ENCODE measurements around the gene AVP.

The AVP gene

DNA sequence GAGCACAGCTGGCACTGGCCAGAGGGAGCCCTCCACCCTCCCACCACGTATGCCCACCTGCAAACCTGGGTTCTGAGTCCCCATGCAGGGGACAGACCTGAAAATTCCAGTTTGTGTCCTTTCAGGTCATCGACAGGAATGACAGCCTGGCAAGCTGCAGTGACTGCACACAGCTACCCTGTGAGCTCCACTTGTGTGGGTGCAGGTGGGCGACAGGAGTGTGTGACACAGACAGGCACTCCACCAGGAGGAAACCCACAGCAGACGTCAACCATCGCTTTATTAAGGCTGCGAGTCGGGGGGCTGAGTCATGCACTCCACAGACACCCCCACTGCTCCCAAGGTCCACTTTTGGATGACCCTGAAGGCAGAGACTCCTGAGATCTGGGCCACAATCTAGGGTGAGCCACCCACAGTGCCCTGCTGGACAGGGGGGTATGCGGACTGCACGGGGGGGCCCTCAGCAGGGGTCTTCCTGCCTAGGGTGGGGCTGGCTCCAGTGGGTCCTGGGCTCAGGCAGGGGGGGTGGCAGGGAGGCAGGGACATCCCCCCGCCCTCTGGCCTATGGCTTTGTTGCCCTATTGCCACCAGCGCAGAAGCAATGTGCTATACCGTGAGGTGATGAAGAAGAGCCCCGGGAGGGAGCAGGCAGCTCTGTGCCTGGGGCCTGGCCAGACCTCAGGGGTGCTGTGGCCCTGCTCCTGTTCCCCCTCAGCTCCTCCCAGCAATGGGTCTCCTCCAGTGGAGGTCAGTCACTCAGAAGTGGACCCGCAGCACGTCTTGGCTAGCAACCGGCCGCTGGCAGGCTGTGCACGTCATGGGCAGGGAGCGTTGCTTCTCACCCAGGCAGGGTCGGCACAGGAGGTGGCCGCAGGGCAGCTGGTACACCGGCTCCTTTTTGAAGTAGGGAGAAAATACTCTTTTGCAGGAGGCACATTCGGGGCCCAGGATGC lies 25.1 kb upstream of the AVP start:
- no peak for DNase-seq

DNA sequence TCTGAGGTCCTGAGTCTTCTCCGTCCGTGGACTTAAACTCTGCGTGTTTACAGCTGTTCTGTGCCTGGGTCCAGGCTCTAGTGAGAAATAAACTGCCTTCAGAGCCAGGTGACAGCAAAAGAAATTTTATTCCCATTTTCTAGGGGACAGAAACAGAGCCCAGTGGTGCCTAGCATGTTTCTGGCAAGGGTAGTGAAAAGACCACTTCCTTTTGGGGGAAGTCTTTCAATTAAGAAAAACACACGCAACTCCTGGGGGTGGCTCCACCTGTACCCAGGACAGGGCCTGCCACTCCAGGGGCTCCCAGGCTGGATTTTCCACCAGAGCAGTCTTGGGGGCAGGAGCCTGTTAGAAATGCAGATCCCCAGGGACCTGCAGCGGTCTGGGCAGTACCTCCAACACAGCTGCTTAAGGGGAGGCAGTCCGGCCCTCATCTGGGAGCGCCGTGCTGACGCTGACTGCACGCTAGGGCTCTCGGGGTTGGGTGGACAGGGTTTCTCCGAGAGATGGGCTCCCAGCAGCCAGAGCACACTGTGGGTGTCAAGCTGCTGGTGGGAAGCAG lies 23.0 kb upstream of the AVP start:
- DNase-seq: no peak

DNA sequence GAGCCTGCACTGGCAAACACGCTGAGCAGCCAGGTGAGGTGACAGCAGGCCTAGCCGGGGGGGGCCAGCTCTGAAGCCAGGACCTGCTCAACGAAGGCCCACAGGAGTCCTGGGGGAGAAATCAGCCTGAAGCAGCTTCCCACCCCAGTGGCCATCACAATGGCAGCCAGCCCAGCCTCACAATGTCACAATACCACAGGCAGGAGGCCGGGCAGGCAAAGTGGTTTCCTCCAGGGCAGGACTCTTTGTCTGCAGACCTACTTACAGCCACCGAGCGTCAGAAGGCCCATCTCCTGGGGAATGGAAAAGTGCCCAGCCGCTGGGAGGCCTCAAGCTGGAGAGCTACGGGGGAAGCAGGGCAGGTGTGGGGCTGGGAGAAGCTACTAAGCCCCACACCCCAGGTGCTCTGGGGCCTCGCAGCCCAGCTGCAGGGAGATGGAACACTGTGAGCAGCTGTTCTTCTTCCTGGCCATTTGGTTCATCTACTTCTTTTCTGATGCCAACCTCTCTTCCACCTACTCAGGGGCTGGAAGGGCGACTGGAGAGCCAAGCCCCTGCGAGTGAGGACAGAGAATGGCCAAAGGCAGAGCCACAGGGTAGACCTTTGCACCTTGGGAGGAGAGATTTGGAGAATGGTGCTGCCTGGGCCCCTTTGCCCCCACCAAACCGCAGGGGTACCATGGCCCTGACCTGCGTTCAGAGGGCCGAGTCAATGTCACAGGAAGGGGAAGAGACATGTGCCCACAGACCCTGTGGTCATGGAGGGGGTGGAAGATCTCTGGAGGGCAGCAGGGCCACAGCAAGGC lies 22.3 kb upstream of the AVP start:
- DNase-seq: no peak

DNA sequence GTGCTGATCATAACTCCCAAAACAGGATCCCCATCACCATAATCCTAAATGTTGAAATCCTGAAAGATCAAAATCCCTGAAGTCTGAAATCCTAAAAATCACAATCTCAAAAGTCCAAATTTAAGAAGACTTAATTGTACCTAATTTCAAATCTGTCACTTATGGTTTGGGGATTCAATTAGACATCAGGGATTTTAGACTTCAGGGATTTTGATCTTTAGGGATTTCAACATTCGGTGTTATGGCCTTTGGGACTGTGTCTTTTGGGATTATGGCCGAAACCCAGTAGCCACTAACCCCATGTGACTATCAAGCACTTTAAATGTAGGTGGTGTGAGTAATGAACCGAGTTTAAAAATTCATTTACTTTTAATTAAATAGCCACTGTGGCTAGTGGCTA lies 21.7 kb upstream of the AVP start:
- no peak for DNase-seq

DNA sequence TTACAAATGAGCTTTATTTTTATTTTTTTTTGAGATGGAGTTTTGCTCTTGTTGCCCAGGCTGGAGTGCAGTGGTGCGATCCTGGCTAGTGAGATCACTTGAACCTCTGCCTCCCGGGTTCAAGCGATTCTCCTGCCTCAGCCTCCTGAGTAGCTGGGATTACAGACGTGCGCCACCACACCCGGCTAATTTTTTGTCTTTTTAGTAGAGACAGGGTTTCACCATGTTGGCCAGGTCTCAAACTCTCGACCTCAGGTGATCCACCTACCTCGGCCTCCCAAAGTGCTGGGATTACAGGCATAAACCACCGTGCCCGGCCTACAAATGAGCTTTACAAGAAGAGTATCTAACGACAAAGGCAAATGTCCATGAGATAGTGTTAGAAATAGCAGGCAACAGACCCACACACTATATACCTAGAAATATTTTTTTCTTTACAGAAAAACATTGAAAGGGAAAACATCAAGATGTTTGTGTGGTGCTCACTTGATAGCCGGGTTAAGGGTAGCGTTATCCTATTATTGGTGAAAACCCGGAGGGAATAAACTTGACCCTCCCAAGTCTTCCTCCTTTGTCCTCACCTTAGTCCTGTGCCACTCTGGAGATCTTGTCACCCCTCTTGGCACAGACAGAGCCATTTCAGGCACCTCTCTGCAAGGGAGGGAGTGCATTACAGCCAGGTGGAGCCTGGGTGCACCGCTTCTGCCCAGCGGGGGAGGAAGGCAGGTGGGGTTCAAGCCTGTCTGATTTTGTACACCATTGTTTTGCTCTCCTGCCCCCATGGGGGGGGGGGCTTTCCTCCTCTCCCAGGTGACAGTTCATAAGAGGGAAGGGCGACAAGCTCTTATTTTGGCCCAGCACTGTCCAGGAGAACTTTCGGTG lies 21.0 kb upstream of the AVP start:
- DNase-seq: no peak

DNA sequence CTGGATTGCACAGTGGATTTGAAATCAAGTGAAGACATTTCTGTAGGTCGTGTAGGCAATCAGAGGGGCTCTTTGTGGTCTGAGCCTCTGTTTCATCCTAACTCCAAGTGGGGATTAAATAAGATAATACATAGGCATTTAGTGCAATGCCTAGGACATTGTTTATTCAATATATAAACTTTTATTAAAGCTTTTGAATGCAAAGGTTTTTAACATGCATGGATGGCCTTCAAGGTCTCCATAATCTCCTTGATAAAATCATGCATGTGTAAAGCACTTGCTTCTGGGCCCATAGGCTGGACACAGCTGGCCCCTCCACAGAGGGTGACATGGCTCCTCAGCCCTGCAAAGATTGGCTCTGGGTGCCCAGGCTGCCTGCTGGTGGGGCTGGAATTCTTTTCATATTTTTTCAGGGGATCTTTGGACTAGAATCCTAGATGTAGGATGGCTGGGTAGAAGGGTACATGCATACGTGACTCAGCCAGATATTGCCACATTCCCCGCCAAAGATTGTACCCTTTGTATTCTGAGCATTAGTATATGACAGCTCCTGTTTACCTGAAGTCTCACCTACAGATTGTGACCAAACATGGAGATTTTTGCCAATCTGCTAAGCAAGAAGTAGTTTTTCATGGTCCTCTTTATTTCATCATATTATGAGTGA lies 19.0 kb upstream of the AVP start:
- no peak for DNase-seq

- no peak for DNase-seq
Observed at GRCh38 chr20:3102575-3103368, 18.2 kb upstream of the AVP start.

DNA sequence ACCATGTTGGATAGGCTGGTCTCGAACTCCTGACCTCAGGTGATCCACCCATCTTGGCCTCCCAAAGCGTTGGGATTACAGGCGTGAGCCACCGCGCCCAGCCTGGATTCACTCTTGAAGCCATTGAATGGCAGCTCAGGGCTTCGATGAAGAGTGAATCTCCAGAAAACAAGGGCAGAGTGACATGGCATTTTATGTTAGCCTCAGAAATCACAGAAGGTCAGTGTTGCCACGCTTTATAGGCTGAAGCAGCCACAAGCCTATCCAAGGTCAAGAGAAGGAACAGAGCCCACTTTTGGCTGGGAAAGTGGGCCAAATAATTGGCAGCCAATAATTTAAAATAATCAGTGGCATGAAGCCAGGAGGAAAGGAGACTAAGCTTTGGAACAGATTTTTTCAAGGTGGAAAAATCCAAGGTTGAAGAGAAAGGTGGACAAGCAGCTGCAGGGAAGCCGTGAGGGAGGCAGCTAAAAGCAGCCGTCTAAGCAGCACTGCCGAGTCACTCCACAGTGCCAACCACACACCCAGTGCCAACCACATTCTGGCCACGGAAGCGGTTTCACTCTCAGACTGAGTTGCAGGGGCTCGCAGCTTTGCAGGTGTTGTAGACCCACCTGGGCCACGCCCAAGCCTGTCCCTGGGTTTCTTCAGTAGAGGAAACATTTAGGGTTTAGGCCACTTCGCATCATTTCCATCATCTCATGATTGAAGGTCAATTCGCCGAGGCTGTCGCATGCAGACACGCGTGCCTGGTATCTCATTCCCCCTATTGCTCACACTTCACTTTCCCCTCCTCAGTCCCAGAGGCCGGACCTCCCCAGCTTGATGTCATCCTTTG lies 17.4 kb upstream of the AVP start:
- DNase-seq: peak; percentile 21

DNA sequence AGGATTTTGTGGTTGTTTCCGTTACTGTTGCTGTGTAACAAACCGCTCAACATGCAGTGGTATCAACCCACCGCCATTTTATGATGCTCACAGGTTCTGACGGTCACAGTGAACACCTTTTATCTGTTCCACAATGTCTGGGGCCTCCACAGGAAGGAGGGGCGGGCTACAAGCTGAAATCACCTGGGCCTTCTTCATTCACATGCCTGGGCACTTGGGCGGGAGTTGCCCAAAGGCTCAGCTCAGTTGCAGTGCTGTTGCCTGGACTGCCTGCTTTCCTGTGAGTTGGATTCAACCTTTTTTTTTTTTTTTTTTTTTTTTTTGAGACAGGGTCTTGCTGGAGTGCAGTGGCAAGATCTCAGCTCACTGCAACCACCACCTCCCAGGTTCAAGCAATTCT lies 16.7 kb upstream of the AVP start:
- DNase-seq: no peak

- no peak for DNase-seq
Observed at GRCh38 chr20:3100480-3100879, 16.0 kb upstream of the AVP start.

GRCh38 chr20:3094848-3095629 lies 10.5 kb upstream of the AVP start:
- DNase-seq: no peak

- no peak for DNase-seq
Observed at GRCh38 chr20:3093861-3094361, 9.4 kb upstream of the AVP start.

DNA sequence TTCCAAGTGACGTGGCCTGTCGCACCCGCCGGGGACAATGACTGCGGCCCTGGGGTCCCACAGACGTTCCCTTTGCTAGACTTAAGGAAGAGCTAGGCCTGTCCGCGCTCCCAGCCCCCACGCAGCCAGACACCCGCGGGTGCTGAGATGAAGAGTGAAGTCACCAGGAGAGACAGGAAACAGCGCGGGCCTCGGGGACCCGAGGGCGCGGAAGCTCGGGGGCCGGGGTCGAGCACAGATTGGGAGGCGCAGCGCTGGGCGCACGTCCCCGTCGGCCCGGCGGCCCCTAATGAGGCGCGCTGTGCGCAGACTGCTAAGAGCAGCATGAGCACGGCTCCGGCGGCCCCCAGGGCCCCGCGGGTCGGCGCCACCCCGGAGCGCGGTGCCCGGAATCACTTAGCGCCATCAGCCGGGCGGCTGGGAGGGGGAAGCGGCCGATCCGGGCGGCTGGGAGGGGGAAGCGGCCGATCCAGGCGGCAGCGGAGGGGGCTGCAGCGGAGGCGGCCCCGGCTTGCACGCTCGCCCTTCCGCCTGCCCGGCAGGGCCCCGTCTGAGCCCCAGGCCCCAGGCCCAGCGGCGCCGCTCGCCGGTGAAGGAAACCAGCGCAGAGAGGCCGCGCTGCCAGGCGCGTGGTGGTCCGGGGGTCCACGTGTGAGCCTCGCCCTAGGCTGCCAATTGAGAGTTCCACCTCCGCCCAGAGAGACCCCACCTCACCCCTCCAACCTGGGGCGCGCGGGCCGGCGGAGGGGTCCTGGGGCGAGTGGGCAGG lies 8.3 kb upstream of the AVP start:
- DNase-seq: peak; percentile 22

DNA sequence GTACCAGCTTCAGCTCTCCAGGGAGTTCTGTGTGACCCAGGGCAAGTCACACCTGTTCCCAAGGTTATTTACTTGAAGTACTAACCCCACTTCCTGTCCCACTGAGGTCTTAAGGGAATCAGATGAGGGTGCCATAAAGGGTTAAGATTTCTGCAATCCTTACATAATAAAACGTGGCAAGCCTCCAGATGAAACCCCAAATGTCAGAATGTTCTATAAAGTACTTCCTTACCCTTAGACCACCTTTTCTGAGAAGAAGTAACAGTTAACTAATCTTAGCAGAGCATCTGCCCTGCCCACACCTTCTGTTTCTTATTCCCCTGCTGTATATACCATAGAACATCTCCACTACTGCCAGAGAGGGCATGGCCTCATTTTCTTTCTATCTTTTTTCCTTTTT lies 6.0 kb upstream of the AVP start:
- no peak for DNase-seq

DNA sequence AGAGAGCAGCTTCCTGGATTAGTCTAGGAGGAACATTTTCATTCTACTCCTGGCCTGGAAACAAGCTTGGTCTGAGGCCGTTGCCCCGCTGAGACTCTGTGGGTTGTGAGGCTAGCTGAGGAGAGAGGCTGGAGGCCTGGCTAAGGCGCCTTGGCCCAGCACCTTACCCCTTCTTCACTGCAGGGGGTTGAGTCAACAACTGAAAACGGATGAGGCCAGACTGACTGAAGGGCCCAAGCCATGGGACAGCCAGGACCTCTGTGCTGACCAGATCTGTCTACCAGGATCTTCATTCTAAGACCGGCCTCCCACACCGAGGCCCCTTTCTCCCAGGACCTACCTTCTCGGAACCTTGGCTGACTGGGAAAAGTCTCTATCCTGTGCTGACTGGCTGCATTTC lies 3.5 kb upstream of the AVP start:
- DNase-seq: no peak

DNA sequence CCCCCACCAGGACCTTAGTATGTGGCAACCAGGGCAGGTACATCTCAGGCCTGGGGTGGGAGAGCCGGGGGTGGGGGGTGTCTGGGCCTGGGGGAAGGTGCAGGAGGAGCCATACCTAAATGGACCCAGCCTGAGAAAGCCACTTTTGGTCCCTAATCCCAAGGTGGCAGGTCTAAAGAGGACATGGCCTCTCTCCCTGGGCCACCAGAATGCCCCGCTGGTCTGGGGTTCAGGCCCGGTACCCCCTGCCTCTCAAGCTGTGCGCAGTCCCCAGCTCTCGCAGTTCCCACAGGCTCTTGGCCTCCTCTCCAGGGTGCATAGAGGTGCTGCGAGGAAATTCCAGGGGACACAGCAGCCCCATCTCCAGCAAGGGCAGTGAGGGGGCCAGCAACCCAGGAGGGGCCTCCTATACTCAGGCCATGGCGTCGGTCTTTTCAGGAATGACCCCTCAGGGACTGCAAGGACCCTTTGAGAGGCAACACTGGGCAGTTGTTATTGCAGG lies 1.1 kb upstream of the AVP start:
- DNase-seq: no peak

GRCh38 chr20:3084986-3085360 lies 449 bp upstream of the AVP start:
- DNase-seq: no peak

Measured in T-helper 9 cell (primary cell).